Aorta (tissue), 5 donors: ENCODE measurements around the gene GPR25. TPM values are rescaled to one million over a fixed set of nuclear protein-coding genes. Genes with fewer than 3 reads are reported as not detected.

Source experiments
- ATAC-seq: fragments of 200-7000 bp; cut with Tn5 transposase; one replicate; pipeline ENCODE4 v1.9.1; 2022; ENCODE audit warnings: moderate library complexity; ENCODE audit not compliant: low FRiP score
- DNase-seq, 2 donors: peaks; one replicate each; pipeline ENCODE4 v3.0.0-alpha.2; 2020
- H3K27ac ChIP-seq, 2 donors: one replicate each; pipeline ENCODE4 v1.5.1; 2013; ENCODE audit warnings: low read length in 2 of 2, mild to moderate bottlenecking in 2 of 2, moderate library complexity in 2 of 2, control low read depth in 1 of 2, inconsistent platforms in 1 of 2, low read depth in 1 of 2
- H3K27me3 ChIP-seq, 2 donors: one replicate each; pipeline ENCODE4 v1.6.1; 2013; ENCODE audit warnings: control low read depth in 1 of 2, low read length in 1 of 2, mild to moderate bottlenecking in 1 of 2, moderate library complexity in 1 of 2; ENCODE audit not compliant: insufficient read depth in 2 of 2, control insufficient read depth in 1 of 2
- H3K36me3 ChIP-seq, 2 donors: one replicate each; pipeline ENCODE4 v1.6.1; 2013; ENCODE audit warnings: control low read depth in 1 of 2, low read length in 1 of 2, mild to moderate bottlenecking in 1 of 2; ENCODE audit not compliant: insufficient read depth in 2 of 2, control insufficient read depth in 1 of 2
- H3K4me1 ChIP-seq, 2 donors: one replicate each; pipeline ENCODE4 v1.6.1; 2013; ENCODE audit warnings: low read length in 2 of 2, control low read depth in 1 of 2, mild to moderate bottlenecking in 1 of 2, moderate library complexity in 1 of 2; ENCODE audit not compliant: insufficient read depth in 2 of 2, control insufficient read depth in 1 of 2
- H3K4me3 ChIP-seq, 2 donors: one replicate each; pipeline ENCODE4 v1.5.1; 2013; ENCODE audit warnings: low read length in 2 of 2, control low read depth in 1 of 2, mild to moderate bottlenecking in 1 of 2
- H3K9me3 ChIP-seq: one replicate; pipeline ENCODE4 v1.6.1; 2013; ENCODE audit warnings: mild to moderate bottlenecking, low read length; ENCODE audit not compliant: control insufficient read depth
- WGBS, 2 donors: extraction: QIAGEN DNeasy Blood & Tissue Kit; methylation state at CpG; one replicate each; pipeline ENCODE4 v1.1.7; 2013; 5-methylcytosine and 5-hydroxymethylcytosine counted together
- intact Hi-C, 2 donors: fragments of 100-400 bp; cut with DNase I; formaldehyde crosslinking; loops; one replicate each; pipeline versions ENCODE4 v1.14.2 to v1.15.0; 2022
- polyA plus RNA-seq, 2 donors: library from polyadenylated mRNA; stranded (reverse); fragments of 200-250 nt; gene quantifications; one replicate each; pipeline ENCODE4 v1.2.3, GENCODE V29; 2013
- total RNA-seq, 2 donors: library from RNA; stranded (reverse); fragmentation: NEBNext Ultra II Directional; extraction: Animal tissue kit (Norgen Biotek cat#: 25700); gene quantifications; one replicate each; pipeline ENCODE4 v1.2.1, GENCODE V29; 2021
- donor health status: healthy with polysubstance abuse.
- donor health status: Bipolar disorder and iron deficiency.
- donor health status: DM: no; HTN: no; CAD: no.
- donor health status: DM: no; HTN: no; CAD: no.
- donor health status: DM: yes; HTN: yes; CAD: no.

GPR25 gene
- total and polyA plus RNA-seq, 4 donors = not detected

DNA sequence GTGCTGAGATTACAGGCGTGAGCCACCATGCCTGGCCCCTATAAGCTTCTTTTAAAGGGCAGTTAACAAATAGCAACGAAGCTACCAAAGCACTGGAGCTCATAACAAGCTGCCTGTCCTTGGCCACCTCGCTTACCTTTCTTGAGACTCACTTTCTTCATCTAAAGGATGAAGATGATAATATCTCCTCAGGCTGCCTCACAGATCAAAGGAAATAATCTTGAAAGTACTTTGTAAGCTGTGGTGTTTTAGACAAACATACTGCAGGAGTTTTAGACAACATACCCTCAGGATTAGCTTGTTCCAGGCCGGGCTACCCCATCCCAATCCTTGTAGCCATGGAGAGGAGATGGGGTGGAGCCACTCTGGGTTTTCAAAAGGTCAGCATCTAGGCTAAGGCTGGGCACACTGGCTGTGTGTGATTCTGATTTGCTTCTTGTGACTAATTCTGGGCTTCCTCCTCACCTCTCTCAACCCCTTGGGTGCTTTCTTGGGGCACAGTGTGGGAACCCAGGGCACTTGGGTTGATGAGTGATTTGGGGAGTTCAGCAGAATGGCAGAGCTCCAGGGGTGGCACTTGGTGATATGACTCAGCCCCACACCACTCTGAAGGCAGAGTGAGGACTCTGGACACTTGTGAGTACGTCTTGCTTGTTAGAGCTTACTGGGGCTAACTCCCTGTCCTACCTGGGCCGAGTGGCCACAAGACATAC, 5.2 kb downstream of the GPR25 start:
- no peak overlapping the region for H3K27ac ChIP-seq
- H3K4me1 ChIP-seq = no peaks in the 10 kb centered on the region
- WGBS, 2 donors = 87 to 90% methylated on average over 6 of the region's 6 CpGs
- peak; percentile 17 to 33 for DNase-seq
- intact Hi-C loops = no loop called here
- no peaks in the 10 kb centered on the region for H3K36me3 ChIP-seq
- H3K4me3 ChIP-seq = no peak overlapping the region
- no peaks in the 10 kb centered on the region for H3K27me3 ChIP-seq
- H3K9me3 ChIP-seq = no peaks in the 10 kb centered on the region
- no peak for ATAC-seq

DNA sequence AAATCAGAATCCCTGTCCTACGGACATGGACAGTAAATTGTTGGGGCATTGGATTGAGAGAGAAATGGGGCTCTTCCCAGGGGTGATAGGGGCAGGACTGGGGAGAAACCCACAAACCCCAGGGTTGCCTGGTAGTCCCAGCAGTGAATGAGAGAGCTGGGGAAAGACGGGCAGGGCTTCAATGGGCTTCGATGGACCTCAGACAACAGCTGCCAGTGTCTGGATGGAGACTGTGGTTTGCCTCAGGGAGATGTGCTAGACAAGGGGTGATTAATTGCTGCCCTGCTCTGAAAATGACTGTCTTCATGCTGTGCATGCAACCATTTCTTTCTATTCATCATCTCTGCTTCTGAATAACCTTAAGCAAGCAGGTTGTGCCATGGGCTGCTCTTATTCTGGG, 7.4 kb downstream of the GPR25 start:
- DNase-seq = peak in 1 of 2 donors; percentile 8
- no peaks in the 10 kb centered on the region for H3K4me1 ChIP-seq
- H3K27ac ChIP-seq = no peak overlapping the region
- no peaks in the 10 kb centered on the region for H3K9me3 ChIP-seq
- intact Hi-C loops = no loop called here
- H3K4me3 ChIP-seq = no peak overlapping the region
- H3K27me3 ChIP-seq = no peaks in the 10 kb centered on the region
- 53 to 73% methylated on average over 3 of the region's 3 CpGs for WGBS, 2 donors
- no peak for ATAC-seq
- H3K36me3 ChIP-seq = no peaks in the 10 kb centered on the region

DNA sequence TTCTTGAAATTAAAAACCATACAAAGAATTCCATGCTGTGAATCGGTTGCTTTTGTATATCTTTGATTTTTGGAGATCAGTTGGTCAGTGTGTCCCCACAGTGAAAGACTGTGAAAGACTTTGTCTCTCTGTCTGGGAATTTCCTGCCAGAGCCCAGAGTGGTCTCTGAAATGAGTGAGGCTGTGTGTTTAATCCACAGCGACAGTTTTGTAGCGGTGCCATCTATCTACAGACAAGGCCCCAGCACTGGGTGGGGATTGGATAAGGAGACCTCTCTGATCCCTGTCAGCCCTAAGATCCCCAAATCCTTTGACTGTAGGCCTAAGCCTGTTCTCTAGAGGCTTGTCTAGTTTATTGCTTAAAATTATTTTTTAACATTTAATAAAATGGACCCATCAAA, 10.3 kb downstream of the GPR25 start:
- no peaks in the 10 kb centered on the region for H3K4me1 ChIP-seq
- DNase-seq = no peak
- 92 to 96% methylated on average over 3 of the region's 3 CpGs for WGBS, 2 donors
- H3K27me3 ChIP-seq = no peaks in the 10 kb centered on the region
- intact Hi-C loops = no loop called here
- no peak for ATAC-seq
- H3K36me3 ChIP-seq = no peaks in the 10 kb centered on the region
- no peak overlapping the region for H3K4me3 ChIP-seq
- no peaks in the 10 kb centered on the region for H3K9me3 ChIP-seq
- H3K27ac ChIP-seq = no peak overlapping the region

DNA sequence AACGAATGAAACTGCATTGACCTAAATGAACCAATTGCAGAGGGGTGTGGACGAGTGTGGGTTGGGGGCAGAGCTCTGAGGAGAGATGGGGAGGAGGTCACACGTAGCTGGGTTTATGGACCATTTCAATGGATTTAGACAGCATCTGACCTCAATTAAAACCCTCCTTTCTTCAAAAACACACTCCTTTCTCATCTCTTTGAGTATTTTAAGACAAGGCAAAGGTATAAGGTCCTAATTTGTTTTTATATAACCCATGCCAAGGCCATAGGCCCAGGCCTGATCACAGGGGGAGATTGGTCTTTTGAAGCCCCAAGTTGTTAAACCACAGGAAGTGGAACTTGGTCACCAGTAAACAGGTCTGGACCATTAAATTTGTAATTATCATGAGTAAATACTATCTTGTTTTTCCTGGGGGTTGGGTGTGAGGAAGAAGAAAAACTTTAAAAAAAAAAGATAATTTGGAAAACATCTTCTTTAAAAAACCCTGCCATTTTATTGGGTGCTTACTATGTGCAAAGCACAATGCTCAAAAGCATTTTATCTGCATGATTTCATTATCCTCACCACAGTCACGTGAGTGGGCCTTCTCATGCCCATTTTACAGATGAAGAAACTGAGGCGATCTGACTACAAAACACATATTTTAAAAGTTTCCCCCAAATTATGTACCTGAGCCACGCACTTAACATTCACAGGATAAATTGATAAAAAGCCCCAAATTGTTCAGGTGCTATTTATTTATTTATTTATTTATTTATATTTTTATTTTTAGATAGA, 13.0 kb downstream of the GPR25 start:
- WGBS, 2 donors = 92 to 95% methylated on average over 6 of the region's 6 CpGs

DNA sequence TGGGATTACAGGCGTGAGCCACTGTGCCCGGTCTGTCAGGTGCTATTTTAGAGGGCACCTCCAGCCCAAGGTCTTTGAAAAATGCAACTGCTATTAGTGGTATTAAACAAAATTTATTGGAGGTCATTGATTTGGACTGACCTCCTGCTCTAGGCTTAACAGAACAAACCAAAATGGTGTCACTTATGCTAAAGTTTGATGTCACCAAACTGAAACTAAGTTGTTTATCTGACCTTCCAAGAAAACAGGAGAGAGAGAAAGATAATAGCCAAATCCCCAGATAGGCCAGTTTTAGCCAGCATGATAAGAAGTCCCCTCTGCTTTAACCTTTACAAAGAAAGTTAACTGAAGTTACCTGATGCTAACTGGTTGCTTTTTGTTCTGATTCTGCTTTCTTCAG, 13.8 kb downstream of the GPR25 start:
- H3K4me3 ChIP-seq = no peak overlapping the region
- no peaks in the 10 kb centered on the region for H3K9me3 ChIP-seq
- H3K4me1 ChIP-seq = no peaks in the 10 kb centered on the region
- H3K36me3 ChIP-seq = no peaks in the 10 kb centered on the region
- no peaks in the 10 kb centered on the region for H3K27me3 ChIP-seq
- H3K27ac ChIP-seq = no peak overlapping the region
- DNase-seq (no peak), ATAC-seq (no peak)
- intact Hi-C loops = no loop called here
- WGBS, 2 donors = 92 to 98% methylated on average over 2 of the region's 2 CpGs

More for the DNA sequence above, 13.0 kb downstream of the GPR25 start:
- H3K27ac ChIP-seq = no peak overlapping the region
- ATAC-seq (no peak), DNase-seq (no peak)
- H3K4me1 ChIP-seq = no peaks in the 10 kb centered on the region
- H3K27me3 ChIP-seq = no peaks in the 10 kb centered on the region
- intact Hi-C loops = no loop called here
- H3K36me3 ChIP-seq = no peaks in the 10 kb centered on the region
- H3K9me3 ChIP-seq = no peaks in the 10 kb centered on the region
- no peak overlapping the region for H3K4me3 ChIP-seq

DNA sequence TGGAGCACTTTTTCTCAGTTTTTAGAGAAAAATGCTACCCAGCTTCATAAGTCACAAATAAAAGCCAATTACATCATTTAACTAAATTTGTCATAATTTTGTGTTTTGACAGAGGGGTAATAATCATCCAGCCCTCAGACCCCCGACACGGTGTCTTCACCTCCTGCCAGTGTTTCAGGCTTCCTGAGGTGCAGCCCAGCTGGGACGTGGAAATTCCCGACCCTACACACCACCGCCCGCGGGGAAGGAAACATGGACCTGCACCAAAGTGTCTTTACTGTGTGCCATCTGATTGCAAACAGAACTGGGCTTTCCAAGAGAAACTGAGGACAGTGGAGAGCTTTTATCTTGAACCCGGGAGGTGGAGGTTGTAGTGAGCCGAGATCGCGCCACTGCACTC, 14.3 kb downstream of the GPR25 start:
- no peak overlapping the region for H3K27ac ChIP-seq
- no peaks in the 10 kb centered on the region for H3K4me1 ChIP-seq
- DNase-seq (peak in 1 of 2 donors; percentile 17), ATAC-seq (no peak)
- H3K27me3 ChIP-seq = no peaks in the 10 kb centered on the region
- H3K4me3 ChIP-seq = no peak overlapping the region
- WGBS, 2 donors = 68 to 69% methylated on average over 11 of the region's 11 CpGs
- intact Hi-C loops = no loop called here
- no peaks in the 10 kb centered on the region for H3K36me3 ChIP-seq
- H3K9me3 ChIP-seq = no peaks in the 10 kb centered on the region

DNA sequence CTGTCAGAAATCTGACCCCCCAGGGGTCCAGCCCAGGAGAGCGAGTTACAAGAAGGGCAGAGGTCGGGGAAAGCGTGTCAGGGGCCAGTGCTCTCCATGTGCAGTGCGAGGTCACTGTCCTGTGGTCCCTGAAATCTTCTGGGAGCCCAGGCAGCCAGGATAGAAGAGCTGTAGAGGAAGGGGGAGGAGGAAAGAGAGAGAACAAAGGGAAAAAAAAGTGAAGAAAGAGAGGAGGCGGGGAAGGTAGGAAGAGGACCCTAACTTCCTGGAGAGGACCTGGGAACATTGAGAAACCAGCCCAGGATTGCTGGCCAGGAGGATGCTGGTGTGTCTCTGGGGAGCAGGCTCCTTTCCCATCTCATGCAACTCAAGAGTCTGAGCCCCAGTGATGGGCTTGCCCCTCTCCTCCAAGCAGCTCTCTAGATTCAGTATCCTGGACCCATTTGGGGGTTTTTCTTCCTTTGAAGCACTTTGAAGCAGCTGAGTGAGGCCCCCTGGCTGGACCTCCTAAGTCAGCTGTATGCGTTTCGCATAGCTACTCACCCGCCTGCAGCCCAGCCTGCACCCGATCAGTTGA, 15.1 kb downstream of the GPR25 start:
- no peak overlapping the region for H3K4me3 ChIP-seq
- no peaks in the 10 kb centered on the region for H3K9me3 ChIP-seq
- intact Hi-C loops = no loop called here
- no peaks in the 10 kb centered on the region for H3K27me3 ChIP-seq
- H3K36me3 ChIP-seq = no peaks in the 10 kb centered on the region
- ATAC-seq (no peak), DNase-seq (no peak)
- H3K4me1 ChIP-seq = no peaks in the 10 kb centered on the region
- WGBS, 2 donors = 91 to 92% methylated on average over 9 of the region's 9 CpGs
- H3K27ac ChIP-seq = no peak overlapping the region

DNA sequence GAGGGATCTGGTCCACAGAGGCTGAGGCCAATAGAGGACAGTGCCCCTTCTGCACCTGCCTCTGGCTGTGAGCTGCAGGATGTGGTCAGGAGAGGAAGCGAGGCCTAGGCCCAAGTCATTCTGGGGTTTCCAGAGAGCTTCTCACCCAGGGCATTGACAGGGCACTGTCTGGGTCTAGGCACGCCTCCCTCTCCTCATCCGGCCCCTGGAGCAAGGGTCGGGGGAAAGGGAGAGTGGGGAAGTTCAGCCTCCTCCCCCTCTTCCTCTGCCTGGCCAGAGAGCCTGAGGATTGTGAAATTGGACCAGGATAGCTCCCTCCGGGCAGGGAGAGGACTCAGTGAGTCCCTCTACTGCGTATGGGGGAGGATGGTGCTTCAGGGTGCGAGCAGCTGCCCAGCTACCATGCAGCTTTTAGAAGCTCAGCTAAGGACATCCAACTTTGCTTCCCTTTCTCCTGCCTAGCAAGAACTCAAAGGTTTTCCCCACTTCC, 15.6 kb downstream of the GPR25 start:
- Histone ChIP-seq H3K36me3 (no peaks in the 10 kb centered on the region), H3K27ac (no peak overlapping the region), H3K4me3 (no peak overlapping the region), H3K9me3 (no peaks in the 10 kb centered on the region), H3K27me3 (no peaks in the 10 kb centered on the region), H3K4me1 (no peaks in the 10 kb centered on the region)
- intact Hi-C loops = no loop called here
- DNase-seq (peak in 1 of 2 donors; percentile 47), ATAC-seq (peak; percentile 13)
- 83 to 91% methylated on average over 7 of the region's 7 CpGs for WGBS, 2 donors
